ENCODE measurements around the gene TNMD.
"Not testable (repeated sequence)": the region's sequence is repeated elsewhere in the genome, so short reads cannot be mapped to it uniquely, and the experiment has no call there.

Gene TNMD

DNA sequence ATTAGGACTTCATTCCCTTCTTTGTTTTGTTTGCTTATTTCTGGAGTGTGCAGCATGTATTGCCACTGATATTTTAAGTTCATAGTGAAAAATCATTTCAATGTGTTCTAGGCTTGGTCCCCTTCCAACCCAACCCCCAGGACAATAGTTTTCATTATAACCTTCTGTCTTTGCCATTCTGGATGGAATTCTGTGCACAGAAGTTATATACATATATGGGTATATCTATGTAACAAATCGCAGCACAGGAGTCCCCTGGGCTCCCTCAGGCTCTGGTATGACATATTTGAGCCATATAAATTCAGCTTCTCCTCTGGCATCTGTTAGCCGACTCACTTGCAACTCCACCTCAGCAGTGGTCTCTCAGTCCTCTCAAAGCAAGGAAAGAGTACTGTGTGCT, at the start of gene TNMD:
Gene TNMD (plus strand): TSS at position 326 of the 400 bp plus-strand sequence. CDS start 83 bp downstream, outside the sequence.
- no peak for DNase-seq (ENCODE audit: low read depth)
- H3K4me3 ChIP-seq (ENCODE audit: low read depth, low read length) = no peak within 1 kb of the TSS

DNA sequence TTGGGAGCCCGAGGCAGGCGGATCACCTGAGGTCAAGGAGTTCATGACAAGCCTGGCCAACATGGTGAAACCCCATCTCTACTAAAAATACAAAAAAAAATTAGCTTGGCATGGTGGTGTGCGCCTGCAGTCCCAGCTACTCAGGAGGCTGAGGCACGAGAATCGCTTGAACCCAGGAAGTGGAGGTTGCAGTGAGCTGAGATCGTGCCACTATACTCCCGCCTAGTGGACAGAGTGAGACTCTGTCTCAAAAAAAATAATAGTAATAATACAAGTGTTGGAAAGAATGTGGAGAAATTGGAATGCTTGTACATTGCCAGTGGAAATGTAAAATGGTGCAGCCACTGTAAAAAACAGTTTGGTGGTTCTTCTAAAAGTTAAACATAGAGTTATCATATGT, 19.2 kb upstream of the TNMD start:
- not testable (repeated sequence) for DNase-seq (ENCODE audit: low read depth); H3K4me3 ChIP-seq (ENCODE audit: low read depth, low read length)

DNA sequence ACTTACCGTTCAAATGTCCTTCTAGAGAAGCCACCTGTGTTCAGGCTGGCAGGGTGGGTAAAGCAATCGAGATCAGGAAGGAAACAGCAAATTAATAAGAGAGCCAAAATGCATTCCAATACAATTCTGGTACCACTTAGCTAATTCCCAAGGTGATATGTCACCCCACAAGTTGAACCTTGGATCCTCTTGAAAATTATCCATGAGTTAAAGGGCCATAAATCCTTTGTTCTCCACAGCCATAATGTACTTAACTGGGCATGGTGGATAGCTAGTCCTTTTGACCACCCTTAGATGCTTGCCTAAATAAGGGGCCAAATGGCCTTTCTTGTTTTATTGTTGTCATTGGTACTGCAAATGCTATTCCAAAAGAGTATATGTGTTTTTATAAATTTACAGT, 2.0 kb downstream of the TNMD start:
- no peak for DNase-seq (ENCODE audit: low read depth)
- no peak overlapping the region for H3K4me3 ChIP-seq (ENCODE audit: low read depth, low read length)

DNA sequence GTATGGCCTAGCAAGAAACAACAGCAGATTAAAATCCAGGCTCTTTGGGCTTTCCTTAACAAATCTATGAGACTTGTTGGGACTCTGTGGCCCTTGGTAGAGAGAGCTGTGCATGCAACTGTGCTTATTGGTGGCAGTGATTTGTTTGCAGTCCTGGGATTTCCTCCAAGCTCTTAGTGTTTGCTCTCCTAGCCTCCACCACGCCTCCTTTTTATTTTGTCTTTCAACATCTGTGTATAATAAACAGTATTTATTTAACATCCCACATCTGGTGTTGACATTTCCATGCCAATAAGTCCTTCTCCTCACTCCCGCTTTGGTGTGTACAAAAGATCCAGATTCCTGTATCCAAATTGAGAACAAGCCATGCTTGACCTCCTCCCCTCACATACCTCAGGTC, 3.1 kb downstream of the TNMD start:
- H3K4me3 ChIP-seq (ENCODE audit: low read depth, low read length) = no peak overlapping the region
- DNase-seq (ENCODE audit: low read depth) = no peak

DNA sequence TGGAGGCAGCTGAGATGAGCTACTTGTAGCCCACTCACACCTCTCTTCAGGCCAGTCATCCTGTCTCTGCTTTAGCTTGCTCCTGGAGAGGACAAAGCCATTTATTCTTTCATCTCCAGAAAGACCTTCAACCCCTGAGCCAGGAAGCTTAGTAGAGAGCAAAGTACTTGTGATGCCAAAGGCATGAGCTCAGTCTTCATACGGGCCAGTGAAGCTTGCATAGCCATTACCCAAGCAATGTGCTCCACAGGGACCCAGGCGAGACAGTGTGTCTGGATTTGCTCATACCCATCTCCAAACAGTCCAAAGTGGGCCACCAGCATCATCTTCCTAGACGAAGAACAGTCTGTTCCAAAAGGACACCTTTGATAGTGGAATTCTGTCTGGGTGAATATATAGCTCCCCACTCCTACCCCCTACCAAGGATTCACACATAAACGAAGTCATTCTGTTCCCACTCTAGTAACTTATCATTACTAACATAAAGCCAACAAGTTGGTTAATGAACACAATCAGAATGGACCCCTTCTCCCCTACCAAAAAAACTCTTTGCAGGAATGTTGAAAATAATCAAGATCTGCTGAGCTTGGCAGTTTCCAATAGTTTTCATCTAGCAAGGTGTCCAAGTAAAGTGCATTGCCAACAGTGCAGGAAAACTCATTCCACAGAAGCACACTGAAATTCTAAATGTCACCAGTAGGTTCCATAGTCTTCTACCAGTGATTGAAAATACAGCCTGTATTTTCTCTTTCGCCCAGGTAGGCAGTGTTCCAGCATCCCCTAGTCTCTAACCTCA, 6.7 kb downstream of the TNMD start:
- no peak for DNase-seq (ENCODE audit: low read depth)
- H3K4me3 ChIP-seq (ENCODE audit: low read depth, low read length) = no peak overlapping the region

DNA sequence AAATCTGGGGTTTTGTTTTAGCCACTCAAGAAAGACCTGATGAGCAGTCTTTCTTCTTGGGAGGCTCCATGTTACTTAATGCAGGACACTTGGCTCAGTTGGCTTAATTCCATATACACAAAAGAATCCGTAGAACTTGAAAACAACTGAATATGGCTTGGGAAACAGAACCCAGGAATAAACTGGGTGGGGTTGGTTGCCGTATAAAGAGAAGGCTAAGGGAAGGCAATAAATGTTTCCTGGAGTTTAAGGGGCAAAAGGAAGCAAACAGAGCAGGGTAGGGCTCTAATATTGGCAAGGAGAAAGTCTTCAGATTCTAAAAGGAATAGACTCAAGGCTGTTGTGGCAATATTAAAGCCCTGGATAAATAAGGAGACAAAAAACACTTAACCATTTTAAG, 8.4 kb downstream of the TNMD start:
- no peak for DNase-seq (ENCODE audit: low read depth)
- H3K4me3 ChIP-seq (ENCODE audit: low read depth, low read length) = no peak overlapping the region

DNA sequence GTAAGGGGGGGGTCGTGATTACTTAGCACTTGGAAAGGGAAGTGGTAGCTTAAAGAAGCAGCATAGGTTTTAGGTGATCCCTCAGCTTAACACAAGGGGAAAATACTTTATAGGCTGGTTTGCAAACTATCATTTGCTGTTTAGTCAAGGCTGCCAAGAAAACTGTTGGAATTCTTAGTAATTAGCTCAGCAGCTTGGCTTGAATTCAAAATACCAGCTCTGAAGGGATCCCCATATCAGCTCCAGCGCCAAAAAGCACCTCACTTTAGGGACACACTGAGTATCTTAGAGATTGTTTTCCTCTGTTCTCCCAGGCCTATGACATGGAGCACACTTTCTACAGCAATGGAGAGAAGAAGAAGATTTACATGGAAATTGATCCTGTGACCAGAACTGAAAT, 8.8 kb downstream of the TNMD start:
- no peak for DNase-seq (ENCODE audit: low read depth)

DNA sequence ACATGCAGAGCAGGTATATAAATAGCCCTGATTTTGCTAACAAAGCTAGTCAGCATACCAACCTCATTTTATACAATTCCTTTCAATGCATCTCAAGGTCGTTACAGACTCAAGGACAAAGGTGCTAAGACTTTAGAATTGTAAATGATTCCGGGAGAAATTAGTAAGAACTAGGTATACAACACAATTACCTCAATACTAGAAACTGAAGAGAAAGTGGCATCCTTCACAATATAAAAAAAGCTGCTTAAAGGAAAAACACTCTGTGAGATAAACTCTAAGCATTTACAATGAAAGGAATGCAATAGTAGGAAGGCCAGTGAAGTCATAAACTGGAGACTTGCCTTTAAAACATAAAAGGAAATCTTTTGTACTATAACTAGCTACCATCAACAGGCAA, 11.9 kb downstream of the TNMD start:
- no peak for DNase-seq (ENCODE audit: low read depth)
- H3K4me3 ChIP-seq (ENCODE audit: low read depth, low read length) = no peak overlapping the region

More for the DNA sequence above, 8.8 kb downstream of the TNMD start:
- H3K4me3 ChIP-seq (ENCODE audit: low read depth, low read length) = no peak overlapping the region

DNA sequence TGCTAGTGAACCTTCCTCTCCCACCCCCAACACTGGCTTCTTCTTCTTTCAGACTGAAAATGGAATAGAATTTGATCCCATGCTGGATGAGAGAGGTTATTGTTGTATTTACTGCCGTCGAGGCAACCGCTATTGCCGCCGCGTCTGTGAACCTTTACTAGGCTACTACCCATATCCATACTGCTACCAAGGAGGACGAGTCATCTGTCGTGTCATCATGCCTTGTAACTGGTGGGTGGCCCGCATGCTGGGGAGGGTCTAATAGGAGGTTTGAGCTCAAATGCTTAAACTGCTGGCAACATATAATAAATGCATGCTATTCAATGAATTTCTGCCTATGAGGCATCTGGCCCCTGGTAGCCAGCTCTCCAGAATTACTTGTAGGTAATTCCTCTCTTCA, 14.7 kb downstream of the TNMD start:
- no peak for DNase-seq (ENCODE audit: low read depth)
- no peak overlapping the region for H3K4me3 ChIP-seq (ENCODE audit: low read depth, low read length)

DNA sequence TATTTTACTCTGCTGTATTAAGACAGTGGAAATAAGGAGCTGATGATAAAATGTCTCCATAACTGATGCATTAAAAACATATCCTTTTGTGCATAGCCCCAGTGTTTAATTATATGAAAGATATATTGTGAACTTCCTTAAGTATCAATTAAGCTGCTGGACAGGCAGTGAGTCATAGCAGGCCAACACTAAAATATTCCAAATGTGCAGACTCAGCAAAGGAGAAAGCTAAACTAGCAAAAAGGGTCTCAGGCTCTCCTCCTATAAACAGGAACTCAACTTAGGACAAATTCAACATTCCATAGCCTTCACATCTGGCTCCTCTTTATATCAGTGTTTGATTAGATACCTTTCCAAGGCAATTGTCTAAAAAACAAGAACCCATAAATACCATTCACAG, 15.6 kb downstream of the TNMD start:
- no peak overlapping the region for H3K4me3 ChIP-seq (ENCODE audit: low read depth, low read length)
- DNase-seq (ENCODE audit: low read depth) = no peak

DNA sequence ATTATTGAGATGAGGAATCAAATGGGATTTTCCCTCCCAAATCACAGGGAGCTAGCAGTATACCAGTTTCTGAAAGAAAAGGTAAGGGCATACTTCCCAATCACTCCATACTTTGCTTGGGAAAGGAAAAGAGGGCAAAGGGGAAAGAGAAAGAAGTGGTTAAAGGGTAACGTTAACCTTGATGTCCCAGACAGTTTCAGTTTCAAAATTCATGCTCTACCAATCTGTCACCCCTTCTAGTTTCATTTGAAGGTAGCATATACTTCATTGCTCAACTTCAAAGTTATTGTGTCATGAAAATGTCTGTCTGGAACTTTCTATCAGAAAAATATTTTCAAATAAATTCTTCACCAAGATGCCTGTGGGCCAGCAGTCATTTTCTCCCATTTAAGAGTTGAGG, 16.0 kb downstream of the TNMD start:
- DNase-seq (ENCODE audit: low read depth) = no peak
- H3K4me3 ChIP-seq (ENCODE audit: low read depth, low read length) = no peak overlapping the region

DNA sequence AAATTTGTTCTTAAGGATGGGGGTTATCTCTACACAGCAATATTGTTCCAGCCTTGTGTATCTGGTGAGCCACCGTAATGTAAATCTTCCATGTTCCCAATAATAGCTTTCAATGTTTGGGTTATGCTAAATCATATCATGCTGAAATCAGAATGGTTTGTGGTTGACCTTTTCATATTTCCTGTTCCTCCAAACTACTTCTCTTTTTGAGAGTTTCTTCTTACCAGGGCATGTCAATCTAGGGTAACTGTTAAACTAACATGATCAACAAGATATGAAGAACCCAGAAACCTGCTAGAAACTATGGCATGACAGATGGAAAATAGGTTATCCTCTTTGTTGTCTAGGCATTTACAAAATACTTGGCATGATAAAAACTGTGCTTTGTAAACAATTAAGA, 22.0 kb downstream of the TNMD start:
- DNase-seq (ENCODE audit: low read depth) = no peak
- no peak overlapping the region for H3K4me3 ChIP-seq (ENCODE audit: low read depth, low read length)

DNA sequence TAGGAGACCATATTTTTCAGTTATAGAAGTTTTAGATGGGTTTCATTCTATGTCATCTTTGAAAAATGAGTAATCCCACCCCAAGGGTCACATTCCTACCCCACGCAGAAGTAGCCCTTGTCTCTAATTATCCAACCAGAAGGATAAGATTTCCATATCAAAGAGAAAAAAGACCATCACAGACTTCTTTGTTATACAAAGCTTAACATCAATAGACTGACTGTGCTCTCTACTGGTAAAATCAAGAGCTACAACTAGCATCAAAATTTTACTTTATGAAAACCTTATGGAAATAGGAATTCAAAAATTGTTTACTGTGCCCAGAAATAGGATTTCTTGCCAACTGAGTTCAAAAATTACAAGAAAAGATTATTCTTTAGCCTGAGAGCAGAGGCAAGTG, 24.9 kb downstream of the TNMD start:
- no peak for DNase-seq (ENCODE audit: low read depth)
- H3K4me3 ChIP-seq (ENCODE audit: low read depth, low read length) = no peak overlapping the region

DNA sequence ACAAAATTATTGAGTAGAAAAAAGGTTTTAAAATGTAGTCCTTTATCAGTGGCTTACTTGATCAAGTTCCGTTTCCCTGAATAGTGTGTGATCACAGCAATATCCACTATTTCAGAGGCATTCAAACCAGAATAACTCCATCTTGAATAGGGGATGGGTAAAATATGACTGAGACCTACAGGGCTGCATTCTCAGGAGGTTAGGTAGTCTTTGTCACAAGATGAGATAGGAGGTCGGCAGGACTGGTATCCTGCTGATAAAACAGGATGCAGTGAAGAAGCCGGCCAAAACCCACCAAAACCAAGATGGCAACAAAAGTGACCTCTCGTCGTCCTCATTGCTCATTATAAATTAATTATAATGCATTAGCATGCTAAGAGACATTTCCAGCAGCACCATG, 27.2 kb downstream of the TNMD start:
- no peak for DNase-seq (ENCODE audit: low read depth)
- H3K4me3 ChIP-seq (ENCODE audit: low read depth, low read length) = no peak overlapping the region

DNA sequence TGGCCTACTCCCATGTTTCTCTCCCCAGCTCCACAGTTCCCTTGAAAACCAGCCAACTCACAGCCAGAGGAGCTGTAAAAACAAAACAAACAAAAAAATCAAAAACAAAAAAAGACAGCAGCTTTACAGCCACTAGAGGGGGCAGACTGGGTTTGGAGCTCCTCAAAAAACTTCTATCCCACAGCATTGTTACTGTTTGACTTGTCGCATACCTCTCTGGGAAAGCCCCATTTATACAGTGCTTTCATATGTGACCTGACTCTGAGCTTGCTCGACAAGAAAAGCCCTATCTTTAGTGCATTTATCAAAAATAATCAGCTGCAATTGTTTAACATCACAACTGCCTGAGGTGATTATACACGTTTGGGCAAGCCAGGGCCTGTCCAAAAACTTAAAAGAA, 30.3 kb downstream of the TNMD start:
- DNase-seq (ENCODE audit: low read depth) = no peak
- no peak overlapping the region for H3K4me3 ChIP-seq (ENCODE audit: low read depth, low read length)

DNA sequence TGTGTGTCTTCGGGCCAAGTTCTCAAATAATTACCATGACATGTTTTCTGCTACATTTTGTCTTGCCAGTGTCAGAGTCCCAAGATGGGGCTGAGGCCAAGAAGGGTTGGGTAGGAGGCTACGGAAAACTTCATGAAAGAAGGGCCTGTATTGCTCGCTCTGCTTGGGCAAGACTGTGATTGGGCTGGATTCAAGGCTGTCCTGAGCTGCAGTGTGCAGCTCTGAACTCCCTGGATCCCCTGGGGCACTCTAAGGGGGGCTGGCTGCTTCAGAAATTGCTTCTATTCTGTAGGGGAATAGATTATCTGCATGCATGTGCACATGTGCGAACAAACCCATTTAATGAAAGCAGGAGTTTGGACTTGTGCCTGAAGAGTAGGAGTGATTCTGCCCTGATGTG, 38.3 kb downstream of the TNMD start:
- H3K4me3 ChIP-seq (ENCODE audit: low read depth, low read length) = no peak overlapping the region
- no peak for DNase-seq (ENCODE audit: low read depth)

DNA sequence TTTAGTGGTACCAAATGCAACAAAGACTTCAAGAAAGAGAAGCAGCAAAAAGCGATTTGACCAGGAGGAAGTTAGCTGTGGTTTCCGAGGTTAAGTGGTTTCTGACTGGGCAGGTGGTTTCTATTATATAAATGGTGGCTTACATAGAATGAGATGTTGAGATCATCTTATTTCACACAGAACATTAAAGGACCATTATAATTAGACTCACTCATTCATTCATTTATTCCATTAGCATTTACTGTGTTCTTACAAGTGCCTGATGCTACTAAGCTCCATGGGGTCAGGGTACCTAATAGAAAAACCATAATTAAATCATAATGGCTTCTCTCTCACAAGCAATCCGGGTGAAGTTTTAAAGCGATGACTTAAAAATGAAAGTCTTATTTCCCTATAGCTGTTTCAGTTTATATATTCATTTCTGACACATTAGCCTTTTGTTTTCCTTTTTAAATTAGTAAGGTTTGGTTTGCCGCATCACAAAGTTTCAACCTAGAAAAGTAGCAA, 41.3 kb downstream of the TNMD start:
- no peak for DNase-seq (ENCODE audit: low read depth)

DNA sequence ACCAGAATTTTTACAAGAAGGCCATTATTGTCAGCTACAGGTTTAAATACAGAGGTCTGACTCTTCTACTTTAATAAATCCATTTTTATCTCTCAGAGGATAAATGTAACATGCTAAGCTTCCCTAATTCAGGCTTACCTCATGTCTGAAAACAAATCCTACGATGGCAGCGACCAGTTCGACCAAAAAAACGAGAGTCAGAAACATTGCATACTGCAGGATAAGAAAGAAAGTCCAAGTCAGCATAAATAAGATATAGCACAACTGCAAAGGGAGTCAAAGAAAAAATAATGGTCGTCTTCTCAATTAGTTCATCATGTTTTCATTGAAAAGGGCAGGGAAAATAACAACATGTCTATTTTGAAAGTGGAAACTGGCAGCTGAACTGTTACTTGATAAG, 50.3 kb downstream of the TNMD start:
- no peak for DNase-seq (ENCODE audit: low read depth)
- peak overlapping the region; percentile 66 for H3K4me3 ChIP-seq (ENCODE audit: low read depth, low read length)

More for the DNA sequence above, 41.3 kb downstream of the TNMD start:
- H3K4me3 ChIP-seq (ENCODE audit: low read depth, low read length) = no peak overlapping the region

DNA sequence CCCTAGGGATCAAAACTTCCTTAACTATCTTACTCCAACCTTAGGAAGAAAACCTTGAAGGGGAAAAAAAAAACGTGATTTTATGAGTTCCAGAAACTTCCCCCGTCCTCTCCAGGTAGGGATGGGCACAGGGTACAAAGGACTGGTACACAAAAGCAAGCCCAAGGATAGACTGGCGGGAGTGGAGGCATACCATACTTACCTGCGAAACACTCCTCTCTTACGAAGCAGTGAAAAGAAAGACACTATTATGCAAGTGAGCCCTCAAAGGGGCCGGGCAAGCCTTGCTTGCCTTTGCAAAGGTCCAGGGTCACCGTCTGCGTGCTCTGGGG, 51.2 kb downstream of the TNMD start:
- H3K4me3 ChIP-seq (ENCODE audit: low read depth, low read length) = peak overlapping the region; percentile 66
- DNase-seq (ENCODE audit: low read depth) = no peak

DNA sequence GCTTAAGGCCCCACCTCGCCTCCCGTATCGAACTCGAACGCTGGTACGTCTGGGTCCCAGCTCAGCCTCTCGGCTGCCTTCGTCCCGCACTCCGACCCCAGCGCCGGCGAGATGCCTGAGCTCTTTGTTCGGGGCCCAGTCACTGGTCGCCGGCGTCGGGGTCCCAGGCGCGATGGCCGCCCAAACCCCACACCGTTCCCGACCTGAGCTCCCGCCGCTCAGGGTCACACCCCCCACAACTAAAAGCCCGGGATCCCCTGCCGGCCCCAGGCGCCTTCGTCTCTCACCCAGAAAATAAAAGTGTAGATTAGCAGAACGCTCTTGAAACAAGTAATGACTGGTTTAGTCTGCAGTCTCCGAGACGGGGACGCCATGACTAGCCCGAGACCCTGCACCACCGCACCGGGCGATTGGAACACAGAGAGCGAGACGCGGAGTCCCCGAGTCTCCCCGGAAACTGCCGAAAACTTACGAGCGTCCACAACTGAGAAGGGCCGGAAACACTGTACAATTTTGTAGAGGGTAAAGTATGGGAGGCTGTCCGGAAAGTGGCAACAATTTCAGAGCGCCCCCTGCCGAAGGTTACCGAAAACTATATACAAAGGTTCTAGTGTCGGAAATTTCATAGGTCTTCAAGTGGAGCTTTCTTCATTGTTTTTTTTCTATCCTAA, 51.7 kb downstream of the TNMD start, which contains the start of gene TSPAN6:
Gene TSPAN6 (minus strand): TSS at position 486 of the 671 bp plus-strand sequence. CDS start 112 bp downstream, at position 374.
- H3K4me3 ChIP-seq (ENCODE audit: low read depth, low read length) = peak within 1 kb of the TSS; percentile 66
- peak; percentile 52 for DNase-seq (ENCODE audit: low read depth)

DNA sequence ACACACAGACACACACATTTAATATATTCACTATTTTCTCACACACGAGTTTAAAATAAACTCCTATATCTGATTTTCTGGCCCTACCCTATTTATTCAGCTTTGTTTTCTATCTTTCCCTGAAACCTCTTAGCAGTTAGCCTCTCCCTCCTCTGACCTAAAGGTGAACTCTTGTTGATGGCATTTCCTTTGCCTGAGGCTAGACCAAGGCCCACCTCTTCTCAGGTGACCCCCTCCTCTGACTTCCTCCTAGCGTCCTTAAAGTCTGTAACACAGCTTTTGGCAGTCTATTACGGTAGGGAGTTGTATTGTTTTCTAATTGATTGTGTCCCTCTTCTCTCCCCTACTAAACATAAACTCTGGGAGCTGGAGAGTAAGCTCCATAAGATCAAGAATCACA, 57.6 kb downstream of the TNMD start:
- no peak overlapping the region for H3K4me3 ChIP-seq (ENCODE audit: low read depth, low read length)
- no peak for DNase-seq (ENCODE audit: low read depth)
